ENCODE data around the gene SUSD3. TPM values are rescaled to one million over a fixed set of nuclear protein-coding genes. Genes with fewer than 3 reads are reported as not detected.

Gene SUSD3
- total RNA-seq, 2 experiments from 2014 or later = 33.9 to 35.6 TPM

GRCh38 chr9:93052791-93053540 is 5.5 kb upstream of the SUSD3 start:
- no peak overlapping the region for H3K27ac Mint-ChIP-seq
- no peaks in the 10 kb centered on the region for H3K9me3 Mint-ChIP-seq
- no peaks in the 10 kb centered on the region for H3K27me3 Mint-ChIP-seq
- H3K4me3 Mint-ChIP-seq = no peak overlapping the region
- no peak overlapping the region for H3K4me3 ChIP-seq (ENCODE audit: low read length)
- intact Hi-C loops (cut with DNase I, micrococcal nuclease) = no loop called here
- no peak overlapping the region for H3K27ac ChIP-seq (ENCODE audit: low read depth in 1 of 2, low read length in 2 of 2)
- H3K36me3 Mint-ChIP-seq (ENCODE audit: low read depth) = no peaks in the 10 kb centered on the region
- ChIA-PET POLR2A (interaction anchor here (1.1 to 3.5 kb wide), 6 partner anchors 11 to 46 kb away, joined by 3 to 19 read pairs (median 9); no protein-coding TSS in a partner anchor), CTCF (interaction anchor here (1.4 to 1.5 kb wide), 2 partner anchors 11 to 67 kb away, joined by 4 to 5 read pairs; no protein-coding TSS in a partner anchor)
- H3K4me1 ChIP-seq (ENCODE audit: insufficient read depth, low read length) = peaks cover 45% of the 10 kb centered on the region
- TF ChIP-seq CTCF (IDR thresholded peaks at IDR 0.05) = no peak
- DNase-seq = peak in 1 of 14 experiments; percentile 38
- H3K9me3 ChIP-seq (ENCODE audit: control insufficient read depth in 1 of 2, insufficient read depth in 1 of 2, low read length in 2 of 2) = no peaks in the 10 kb centered on the region
- peaks cover 43% of the 10 kb centered on the region for H3K4me1 Mint-ChIP-seq (ENCODE audit: low read depth)
- no peak for ATAC-seq (ENCODE audit: poor library complexity)
- H3K27me3 ChIP-seq (ENCODE audit: control insufficient read depth in 1 of 2, insufficient read depth in 2 of 2, low read length in 2 of 2) = no peaks in the 10 kb centered on the region
- no peaks in the 10 kb centered on the region for H3K36me3 ChIP-seq (ENCODE audit: insufficient read depth, low read length)

GRCh38 chr9:93053781-93054331 is 4.6 kb upstream of the SUSD3 start:
- Mint-ChIP-seq H3K4me1 (ENCODE audit: low read depth) (peaks cover 43% of the 10 kb centered on the region), H3K27me3 (no peaks in the 10 kb centered on the region), H3K4me3 (no peak overlapping the region), H3K9me3 (no peaks in the 10 kb centered on the region), H3K36me3 (ENCODE audit: low read depth) (no peaks in the 10 kb centered on the region), H3K27ac (peak overlapping the region; percentile 49)
- ChIA-PET POLR2A (interaction anchor here (1.1 to 3.5 kb wide), 7 partner anchors 11 to 46 kb away, joined by 3 to 16 read pairs (median 7); no protein-coding TSS in a partner anchor), CTCF (interaction anchor here (1.2 to 1.5 kb wide), 4 partner anchors 10 to 68 kb away, joined by 3 to 5 read pairs (median 4); no protein-coding TSS in a partner anchor)
- TF ChIP-seq CTCF (IDR thresholded peaks at IDR 0.05) = no peak
- ATAC-seq (ENCODE audit: poor library complexity) (no peak), DNase-seq (no peak)
- Histone ChIP-seq H3K27ac (ENCODE audit: low read depth in 1 of 2, low read length in 2 of 2) (no peak overlapping the region), H3K36me3 (ENCODE audit: insufficient read depth, low read length) (no peaks in the 10 kb centered on the region), H3K27me3 (ENCODE audit: control insufficient read depth in 1 of 2, insufficient read depth in 2 of 2, low read length in 2 of 2) (no peaks in the 10 kb centered on the region), H3K4me3 (ENCODE audit: low read length) (no peak overlapping the region), H3K9me3 (ENCODE audit: control insufficient read depth in 1 of 2, insufficient read depth in 1 of 2, low read length in 2 of 2) (no peaks in the 10 kb centered on the region), H3K4me1 (ENCODE audit: insufficient read depth, low read length) (peaks cover 47% of the 10 kb centered on the region)
- intact Hi-C loops (cut with DNase I, micrococcal nuclease) = no loop called here

GRCh38 chr9:93054758-93055704 is 3.5 kb upstream of the SUSD3 start:
- Mint-ChIP-seq H3K27ac (peak overlapping the region; percentile 96), H3K36me3 (ENCODE audit: low read depth) (peaks cover 8% of the 10 kb centered on the region), H3K27me3 (no peaks in the 10 kb centered on the region), H3K4me3 (peak overlapping the region; percentile 70), H3K9me3 (no peaks in the 10 kb centered on the region), H3K4me1 (ENCODE audit: low read depth) (peaks cover 43% of the 10 kb centered on the region)
- H3K27ac ChIP-seq (ENCODE audit: low read depth in 1 of 2, low read length in 2 of 2) = no peak overlapping the region
- DNase-seq = peak in 1 of 14 experiments; percentile 25
- no peak for TF ChIP-seq CTCF (IDR thresholded peaks at IDR 0.05)
- CTCF ChIA-PET = interaction anchor here (0.8 to 1.5 kb wide), 4 partner anchors 27 to 69 kb away, joined by 3 to 5 read pairs (median 4); no protein-coding TSS in a partner anchor
- no peaks in the 10 kb centered on the region for H3K9me3 ChIP-seq (ENCODE audit: control insufficient read depth in 1 of 2, insufficient read depth in 1 of 2, low read length in 2 of 2)
- H3K4me3 ChIP-seq (ENCODE audit: low read length) = no peak overlapping the region
- POLR2A ChIA-PET = interaction anchor here (0.6 to 2.4 kb wide), 6 partner anchors 9 to 27 kb away, joined by 3 to 15 read pairs (median 8); no protein-coding TSS in a partner anchor
- peaks cover 49% of the 10 kb centered on the region for H3K4me1 ChIP-seq (ENCODE audit: insufficient read depth, low read length)
- H3K27me3 ChIP-seq (ENCODE audit: control insufficient read depth in 1 of 2, insufficient read depth in 2 of 2, low read length in 2 of 2) = no peaks in the 10 kb centered on the region
- no peak for ATAC-seq (ENCODE audit: poor library complexity)
- no peaks in the 10 kb centered on the region for H3K36me3 ChIP-seq (ENCODE audit: insufficient read depth, low read length)
- intact Hi-C loops (cut with DNase I, micrococcal nuclease) = no loop called here

All from CD4-positive, alpha-beta T cell (primary cell).